ENCODE data around the gene SLC10A7. TPM values are rescaled to one million over a fixed set of nuclear protein-coding genes. Genes with fewer than 3 reads are reported as not detected.

Gene SLC10A7
- total RNA-seq, 4 donors from 2014 or later, result 7.4 to 34.5 (median 17.1) TPM

DNA sequence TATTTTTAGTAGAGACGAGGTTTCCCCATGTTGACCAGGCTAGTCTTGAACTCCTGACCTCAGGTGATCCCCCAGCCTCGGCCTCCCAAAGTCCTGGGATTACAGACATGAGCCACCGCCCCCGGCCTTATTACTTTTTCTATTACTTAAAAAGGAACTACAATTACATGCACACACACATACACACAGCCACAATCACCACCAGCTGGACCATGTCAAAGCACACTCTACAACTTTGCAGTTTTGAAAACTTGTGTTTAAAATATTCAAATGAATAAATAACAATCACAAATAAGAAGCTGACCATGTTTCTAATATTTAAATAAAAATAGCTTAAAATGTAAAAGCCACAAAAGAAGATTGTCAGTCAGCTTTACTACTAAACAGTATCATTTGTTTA lies 23.4 kb downstream of the SLC10A7 start:
- Histone ChIP-seq H3K9me3 (no peaks in the 10 kb centered on the region), H3K4me3 (no peak overlapping the region), H3K36me3 (no peaks in the 10 kb centered on the region), H3K27me3 (no peaks in the 10 kb centered on the region), H3K27ac (no peak overlapping the region), H3K4me1 (no peaks in the 10 kb centered on the region)
- no peak for DNase-seq
- no peak for TF ChIP-seq POLR2A (IDR thresholded peaks at IDR 0.05)
- TF ChIP-seq, protein P1, sequence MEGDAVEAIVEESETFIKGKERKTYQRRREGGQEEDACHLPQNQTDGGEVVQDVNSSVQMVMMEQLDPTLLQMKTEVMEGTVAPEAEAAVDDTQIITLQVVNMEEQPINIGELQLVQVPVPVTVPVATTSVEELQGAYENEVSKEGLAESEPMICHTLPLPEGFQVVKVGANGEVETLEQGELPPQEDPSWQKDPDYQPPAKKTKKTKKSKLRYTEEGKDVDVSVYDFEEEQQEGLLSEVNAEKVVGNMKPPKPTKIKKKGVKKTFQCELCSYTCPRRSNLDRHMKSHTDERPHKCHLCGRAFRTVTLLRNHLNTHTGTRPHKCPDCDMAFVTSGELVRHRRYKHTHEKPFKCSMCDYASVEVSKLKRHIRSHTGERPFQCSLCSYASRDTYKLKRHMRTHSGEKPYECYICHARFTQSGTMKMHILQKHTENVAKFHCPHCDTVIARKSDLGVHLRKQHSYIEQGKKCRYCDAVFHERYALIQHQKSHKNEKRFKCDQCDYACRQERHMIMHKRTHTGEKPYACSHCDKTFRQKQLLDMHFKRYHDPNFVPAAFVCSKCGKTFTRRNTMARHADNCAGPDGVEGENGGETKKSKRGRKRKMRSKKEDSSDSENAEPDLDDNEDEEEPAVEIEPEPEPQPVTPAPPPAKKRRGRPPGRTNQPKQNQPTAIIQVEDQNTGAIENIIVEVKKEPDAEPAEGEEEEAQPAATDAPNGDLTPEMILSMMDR (IDR thresholded peaks at IDR 0.05), result no peak
- intact Hi-C loops (cut with DNase I; ENCODE audit: low total_unique reads), result no loop called here

DNA sequence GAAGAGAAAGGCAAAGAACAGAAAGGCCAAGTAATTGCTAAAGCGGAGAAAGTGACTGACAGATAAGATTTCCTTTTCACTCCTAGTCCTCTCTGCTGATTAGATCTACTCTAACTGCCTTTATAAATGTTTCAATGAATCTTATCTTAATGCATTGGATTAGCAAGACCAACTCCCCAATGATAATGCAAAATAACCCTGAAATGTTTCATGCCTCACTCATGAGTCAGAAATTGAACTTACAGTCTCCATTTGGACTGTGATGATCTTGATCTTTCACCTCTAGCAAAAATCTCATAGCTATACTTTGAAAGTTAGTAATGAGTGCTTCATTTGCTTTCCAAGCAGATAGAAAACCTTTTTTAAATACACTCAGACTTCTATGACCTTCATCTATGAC lies 26.5 kb downstream of the SLC10A7 start:
- Histone ChIP-seq H3K4me1 (no peaks in the 10 kb centered on the region), H3K9me3 (no peaks in the 10 kb centered on the region), H3K27ac (no peak overlapping the region), H3K27me3 (no peaks in the 10 kb centered on the region), H3K36me3 (no peaks in the 10 kb centered on the region), H3K4me3 (no peak overlapping the region)
- intact Hi-C loops (cut with DNase I; ENCODE audit: low total_unique reads), result no loop called here
- DNase-seq, result no peak
- no peak for TF ChIP-seq POLR2A (IDR thresholded peaks at IDR 0.05)
- TF ChIP-seq, protein P1 (IDR thresholded peaks at IDR 0.05), result no peak

DNA sequence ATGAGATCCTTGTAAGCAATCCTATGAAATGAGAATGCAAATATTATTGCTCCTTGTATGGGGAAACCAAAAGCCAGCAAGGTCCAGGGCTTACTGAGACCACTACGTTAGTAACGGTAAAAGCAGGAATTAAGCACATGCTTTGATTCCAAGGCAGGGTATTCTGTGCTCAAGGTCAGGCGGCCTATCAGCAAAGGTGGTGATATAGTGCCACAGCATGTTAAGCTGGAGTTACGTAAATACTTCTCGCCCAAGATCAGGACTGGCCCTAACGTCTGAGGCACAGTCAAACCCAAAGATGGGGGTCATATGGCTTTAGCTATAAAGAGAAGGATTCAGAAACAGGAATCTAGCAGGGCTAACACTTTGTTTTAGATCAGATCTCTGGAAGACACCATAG lies 27.6 kb downstream of the SLC10A7 start:
- no peaks in the 10 kb centered on the region for H3K9me3 ChIP-seq
- H3K27ac ChIP-seq, result no peak overlapping the region
- H3K4me3 ChIP-seq, result no peak overlapping the region
- no peaks in the 10 kb centered on the region for H3K4me1 ChIP-seq
- no peaks in the 10 kb centered on the region for H3K27me3 ChIP-seq
- H3K36me3 ChIP-seq, result no peaks in the 10 kb centered on the region
- no peak for TF ChIP-seq POLR2A (IDR thresholded peaks at IDR 0.05)
- TF ChIP-seq, protein P1 (IDR thresholded peaks at IDR 0.05), result no peak
- no peak for DNase-seq
- intact Hi-C loops (cut with DNase I; ENCODE audit: low total_unique reads), result no loop called here

DNA sequence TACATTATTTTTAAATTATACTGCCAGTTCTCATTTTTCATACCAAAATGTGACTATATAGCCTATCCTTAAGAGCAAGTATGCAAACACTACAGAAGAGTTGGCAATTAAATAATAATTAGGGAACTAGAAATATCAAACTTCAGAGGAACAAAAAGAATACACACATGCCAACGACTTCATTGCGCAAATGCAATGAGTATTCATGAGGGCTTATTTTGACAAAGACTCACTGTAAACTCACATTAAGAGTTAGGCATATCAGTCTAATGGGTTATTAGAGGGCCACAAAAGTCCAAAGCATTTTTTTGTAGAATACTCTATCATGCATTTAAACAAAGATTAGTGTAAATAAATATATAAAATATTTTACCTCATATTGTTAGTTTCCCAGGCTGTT lies 31.6 kb downstream of the SLC10A7 start:
- Histone ChIP-seq H3K27me3 (no peaks in the 10 kb centered on the region), H3K4me3 (no peak overlapping the region), H3K9me3 (no peaks in the 10 kb centered on the region), H3K36me3 (no peaks in the 10 kb centered on the region), H3K4me1 (no peaks in the 10 kb centered on the region), H3K27ac (no peak overlapping the region)
- no peak for DNase-seq
- TF ChIP-seq POLR2A (IDR thresholded peaks at IDR 0.05), result no peak
- TF ChIP-seq, protein P1 (IDR thresholded peaks at IDR 0.05), result no peak
- intact Hi-C loops (cut with DNase I; ENCODE audit: low total_unique reads), result no loop called here

DNA sequence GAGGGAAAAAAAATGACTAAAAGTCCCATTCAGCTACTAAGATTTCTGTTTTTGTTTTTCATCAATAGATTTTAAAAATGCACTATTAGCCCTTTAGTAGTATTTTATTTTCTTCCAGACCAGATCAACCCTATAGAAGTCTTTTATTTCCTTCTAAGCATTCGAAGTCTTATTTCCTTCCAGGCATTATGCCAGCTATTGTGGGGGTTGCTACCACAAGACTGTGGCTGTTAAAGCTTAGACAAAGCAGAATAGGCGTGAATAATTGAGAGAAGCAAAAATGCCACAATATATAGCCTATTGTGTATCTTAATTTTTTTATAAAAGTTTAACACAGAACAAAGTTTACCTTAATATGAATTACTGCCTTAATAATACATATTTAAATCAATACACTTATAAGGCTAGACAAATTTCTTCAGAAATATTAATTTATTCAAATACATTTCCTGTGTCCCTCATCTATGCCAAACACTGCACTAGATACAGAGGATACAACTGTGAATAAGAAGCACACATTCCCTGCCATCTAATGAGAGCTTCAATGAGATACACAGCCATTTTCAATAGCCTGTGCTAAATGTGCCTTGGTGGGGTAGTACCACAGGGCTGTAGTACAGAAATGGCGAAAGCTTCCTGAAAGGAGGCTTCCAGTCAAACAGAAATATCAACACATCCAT lies 33.1 kb downstream of the SLC10A7 start:
- Histone ChIP-seq H3K36me3 (no peaks in the 10 kb centered on the region), H3K27me3 (no peaks in the 10 kb centered on the region), H3K4me3 (no peak overlapping the region), H3K9me3 (no peaks in the 10 kb centered on the region), H3K27ac (no peak overlapping the region), H3K4me1 (no peaks in the 10 kb centered on the region)
- DNase-seq, result no peak
- intact Hi-C loops (cut with DNase I; ENCODE audit: low total_unique reads), result no loop called here
- TF ChIP-seq, protein P1 (IDR thresholded peaks at IDR 0.05), result no peak
- TF ChIP-seq POLR2A (IDR thresholded peaks at IDR 0.05), result no peak

Measured in uterus (tissue), 4 donors.